Neural cell (in vitro differentiated cells): Measurements from ENCODE around the gene CCDC196. TPM values are rescaled to one million over a fixed set of nuclear protein-coding genes. Genes with fewer than 3 reads are reported as not detected.

Experiments
- H2AFZ ChIP-seq: fragments of 200-600, 300-800 bp; sonication (generic), shearing (Covaris generic); 2 replicates; pipeline ENCODE4 v1.6.0; 2014; ENCODE audit warnings: low read depth, mild to moderate bottlenecking, antibody characterized with exemption, low read length, moderate library complexity
- H3F3A ChIP-seq: fragments of 200-600 bp; shearing (Covaris generic); 2 replicates; pipeline ENCODE4 v1.6.1; 2016; ENCODE audit warnings: mild to moderate bottlenecking, moderate library complexity, mixed read lengths, antibody characterized with exemption, low read length; ENCODE audit not compliant: insufficient read depth, poor library complexity, severe bottlenecking
- H3K27ac ChIP-seq: fragments of 200-600, 300-800 bp; sonication (generic), shearing (Covaris generic); 2 replicates; pipeline ENCODE4 v1.5.1; 2014; ENCODE audit warnings: mild to moderate bottlenecking, low read length, moderate library complexity
- H3K27me3 ChIP-seq: fragments of 300-800, 200-600 bp; sonication (generic), shearing (Covaris generic); 2 replicates; pipeline ENCODE4 v1.6.0; 2014; ENCODE audit warnings: mild to moderate bottlenecking, low read depth, low read length, moderate library complexity; ENCODE audit not compliant: insufficient read depth
- H3K36me3 ChIP-seq: fragments of 300-800, 200-600 bp; sonication (generic), shearing (Covaris generic); 2 replicates; pipeline ENCODE4 v1.5.1; 2014; ENCODE audit warnings: mild to moderate bottlenecking, antibody characterized with exemption, low read length, moderate library complexity; ENCODE audit not compliant: insufficient read depth
- H3K4me2 ChIP-seq: fragments of 300-800, 200-600 bp; sonication (generic), shearing (Covaris generic); 2 replicates; pipeline ENCODE4 v1.6.0; 2014; ENCODE audit warnings: mild to moderate bottlenecking, low read length
- H3K4me3 ChIP-seq: fragments of 300-800, 200-600 bp; sonication (generic), shearing (Covaris generic); 2 replicates; pipeline ENCODE4 v1.5.1; 2014; ENCODE audit warnings: mild to moderate bottlenecking, low read length, moderate library complexity
- H3K79me2 ChIP-seq: fragments of 200-600 bp; shearing (Covaris generic); replicated peaks from 2 replicates; pipeline ENCODE4 v1.6.0; 2014; ENCODE audit warnings: mild to moderate bottlenecking, low read length, moderate library complexity; ENCODE audit not compliant: insufficient read depth
- H3K9ac ChIP-seq: fragments of 300-800, 200-600 bp; sonication (generic), shearing (Covaris generic); 2 replicates; pipeline ENCODE4 v1.6.1; 2016; ENCODE audit warnings: mild to moderate bottlenecking, low read length, mixed read lengths
- H3K9me2 ChIP-seq: fragments of 200-600 bp; shearing (Covaris generic); 2 replicates; pipeline ENCODE4 v1.6.1; 2016; ENCODE audit warnings: mild to moderate bottlenecking, low read length, mixed read lengths; ENCODE audit not compliant: insufficient read depth
- H3K9me3 ChIP-seq: fragments of 200-600, 300-800 bp; sonication (generic), shearing (Covaris generic); 2 replicates; pipeline ENCODE4 v1.6.1; 2016; ENCODE audit warnings: mild to moderate bottlenecking, mixed run types, low read length, moderate library complexity, mixed read lengths
- H4K20me1 ChIP-seq: fragments of 200-600 bp; shearing (Covaris generic); 2 replicates; pipeline ENCODE4 v1.6.1; 2016; ENCODE audit warnings: mild to moderate bottlenecking, mixed run types; ENCODE audit not compliant: insufficient read depth
- EP300 ChIP-seq: fragments of 450-650 bp; conservative IDR thresholded peaks from 2 replicates; pipeline ENCODE4 v1.6.1; 2014; ENCODE audit warnings: antibody characterized with exemption, mild to moderate bottlenecking, moderate library complexity; ENCODE audit not compliant: poor library complexity, severe bottlenecking
- EZH2 ChIP-seq: fragments of 200-600, 300-800 bp; shearing (Covaris generic), sonication (generic); IDR thresholded peaks from 2 replicates; pipeline ENCODE4 v1.6.1; 2014; ENCODE audit warnings: antibody characterized with exemption, low read length, borderline replicate concordance, mild to moderate bottlenecking; ENCODE audit not compliant: insufficient read depth, poor library complexity, severe bottlenecking
- MXI1 ChIP-seq: fragments of 450-650 bp; conservative IDR thresholded peaks from 2 replicates; pipeline ENCODE4 v1.6.1; 2014; ENCODE audit warnings: antibody characterized with exemption, mild to moderate bottlenecking; ENCODE audit not compliant: poor library complexity, severe bottlenecking
- POLR2AphosphoS5 ChIP-seq: IDR thresholded peaks from 2 replicates; pipeline ENCODE4 v1.6.1; 2012
- RAD21 ChIP-seq: fragments of 450-650 bp; conservative IDR thresholded peaks from 2 replicates; pipeline ENCODE4 v1.6.1; 2014; ENCODE audit warnings: antibody characterized with exemption, mild to moderate bottlenecking, moderate library complexity
- SMC3 ChIP-seq: fragments of 450-650 bp; conservative IDR thresholded peaks from 2 replicates; pipeline ENCODE4 v1.6.1; 2014; ENCODE audit warnings: antibody characterized with exemption, mild to moderate bottlenecking, moderate library complexity; ENCODE audit not compliant: poor library complexity
- TAF1 ChIP-seq: IDR thresholded peaks from 2 replicates; pipeline ENCODE4 v1.6.1; 2012; ENCODE audit warnings: low read depth
- polyA plus RNA-seq: library from polyadenylated mRNA; depleted of rRNA; stranded (reverse); fragments of >200 nt; gene quantifications from 2 replicates; pipeline ENCODE4 v1.2.3, GENCODE V29; 2014
- TF ChIP-seq, protein P1 (sequence below): fragments of 450-650 bp; IDR thresholded peaks from 2 replicates; pipeline ENCODE4 v1.5.1; 2014; ENCODE audit warnings: antibody characterized with exemption, mild to moderate bottlenecking, moderate library complexity; ENCODE audit not compliant: poor library complexity, severe bottlenecking
- TF ChIP-seq, protein P2 (sequence below): IDR thresholded peaks from 2 replicates; pipeline ENCODE4 v1.6.1; 2012; ENCODE audit warnings: borderline replicate concordance

CCDC196 gene
- polyA plus RNA-seq, 1 donor from 2014 or later, result not detected

DNA sequence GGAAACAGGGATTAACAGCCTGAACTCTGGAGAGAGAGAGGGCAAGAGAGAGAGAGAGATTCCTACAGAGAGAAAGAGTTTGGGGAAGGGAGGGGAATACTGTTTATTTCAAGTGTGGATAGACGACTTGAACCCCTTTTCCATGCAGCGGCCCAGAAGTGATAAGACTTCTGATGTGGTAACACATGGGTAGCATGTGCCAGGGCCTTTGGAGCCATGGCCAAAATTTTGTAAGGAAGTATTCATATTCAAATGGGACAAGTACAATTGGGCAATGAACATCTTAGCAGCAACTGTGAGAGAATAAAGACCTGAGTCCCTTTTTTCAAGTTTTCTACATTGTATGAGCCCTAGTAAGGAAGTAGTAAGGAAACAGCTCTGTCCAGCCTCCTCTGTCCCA, 42.4 kb upstream of the CCDC196 start:
- H3K9me3 ChIP-seq, result no peaks in the 10 kb centered on the region
- TF ChIP-seq EZH2, result no peak
- no peak for TF ChIP-seq TAF1
- no peak for TF ChIP-seq RAD21
- no peak for TF ChIP-seq SMC3
- no peak for TF ChIP-seq POLR2AphosphoS5
- TF ChIP-seq, protein P1, sequence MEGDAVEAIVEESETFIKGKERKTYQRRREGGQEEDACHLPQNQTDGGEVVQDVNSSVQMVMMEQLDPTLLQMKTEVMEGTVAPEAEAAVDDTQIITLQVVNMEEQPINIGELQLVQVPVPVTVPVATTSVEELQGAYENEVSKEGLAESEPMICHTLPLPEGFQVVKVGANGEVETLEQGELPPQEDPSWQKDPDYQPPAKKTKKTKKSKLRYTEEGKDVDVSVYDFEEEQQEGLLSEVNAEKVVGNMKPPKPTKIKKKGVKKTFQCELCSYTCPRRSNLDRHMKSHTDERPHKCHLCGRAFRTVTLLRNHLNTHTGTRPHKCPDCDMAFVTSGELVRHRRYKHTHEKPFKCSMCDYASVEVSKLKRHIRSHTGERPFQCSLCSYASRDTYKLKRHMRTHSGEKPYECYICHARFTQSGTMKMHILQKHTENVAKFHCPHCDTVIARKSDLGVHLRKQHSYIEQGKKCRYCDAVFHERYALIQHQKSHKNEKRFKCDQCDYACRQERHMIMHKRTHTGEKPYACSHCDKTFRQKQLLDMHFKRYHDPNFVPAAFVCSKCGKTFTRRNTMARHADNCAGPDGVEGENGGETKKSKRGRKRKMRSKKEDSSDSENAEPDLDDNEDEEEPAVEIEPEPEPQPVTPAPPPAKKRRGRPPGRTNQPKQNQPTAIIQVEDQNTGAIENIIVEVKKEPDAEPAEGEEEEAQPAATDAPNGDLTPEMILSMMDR, result no peak
- no peak for TF ChIP-seq MXI1
- no peak for TF ChIP-seq EP300
- TF ChIP-seq, protein P2, sequence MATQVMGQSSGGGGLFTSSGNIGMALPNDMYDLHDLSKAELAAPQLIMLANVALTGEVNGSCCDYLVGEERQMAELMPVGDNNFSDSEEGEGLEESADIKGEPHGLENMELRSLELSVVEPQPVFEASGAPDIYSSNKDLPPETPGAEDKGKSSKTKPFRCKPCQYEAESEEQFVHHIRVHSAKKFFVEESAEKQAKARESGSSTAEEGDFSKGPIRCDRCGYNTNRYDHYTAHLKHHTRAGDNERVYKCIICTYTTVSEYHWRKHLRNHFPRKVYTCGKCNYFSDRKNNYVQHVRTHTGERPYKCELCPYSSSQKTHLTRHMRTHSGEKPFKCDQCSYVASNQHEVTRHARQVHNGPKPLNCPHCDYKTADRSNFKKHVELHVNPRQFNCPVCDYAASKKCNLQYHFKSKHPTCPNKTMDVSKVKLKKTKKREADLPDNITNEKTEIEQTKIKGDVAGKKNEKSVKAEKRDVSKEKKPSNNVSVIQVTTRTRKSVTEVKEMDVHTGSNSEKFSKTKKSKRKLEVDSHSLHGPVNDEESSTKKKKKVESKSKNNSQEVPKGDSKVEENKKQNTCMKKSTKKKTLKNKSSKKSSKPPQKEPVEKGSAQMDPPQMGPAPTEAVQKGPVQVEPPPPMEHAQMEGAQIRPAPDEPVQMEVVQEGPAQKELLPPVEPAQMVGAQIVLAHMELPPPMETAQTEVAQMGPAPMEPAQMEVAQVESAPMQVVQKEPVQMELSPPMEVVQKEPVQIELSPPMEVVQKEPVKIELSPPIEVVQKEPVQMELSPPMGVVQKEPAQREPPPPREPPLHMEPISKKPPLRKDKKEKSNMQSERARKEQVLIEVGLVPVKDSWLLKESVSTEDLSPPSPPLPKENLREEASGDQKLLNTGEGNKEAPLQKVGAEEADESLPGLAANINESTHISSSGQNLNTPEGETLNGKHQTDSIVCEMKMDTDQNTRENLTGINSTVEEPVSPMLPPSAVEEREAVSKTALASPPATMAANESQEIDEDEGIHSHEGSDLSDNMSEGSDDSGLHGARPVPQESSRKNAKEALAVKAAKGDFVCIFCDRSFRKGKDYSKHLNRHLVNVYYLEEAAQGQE, result no peak
- no peaks in the 10 kb centered on the region for H3K79me2 ChIP-seq
- H3K9ac ChIP-seq, result no peak overlapping the region
- no peaks in the 10 kb centered on the region for H3K27me3 ChIP-seq
- no peaks in the 10 kb centered on the region for H3K9me2 ChIP-seq
- no peak overlapping the region for H3K4me2 ChIP-seq
- no peaks in the 10 kb centered on the region for H3F3A ChIP-seq
- no peak overlapping the region for H2AFZ ChIP-seq
- no peak overlapping the region for H3K27ac ChIP-seq
- no peaks in the 10 kb centered on the region for H4K20me1 ChIP-seq
- no peak overlapping the region for H3K4me3 ChIP-seq
- no peaks in the 10 kb centered on the region for H3K36me3 ChIP-seq

DNA sequence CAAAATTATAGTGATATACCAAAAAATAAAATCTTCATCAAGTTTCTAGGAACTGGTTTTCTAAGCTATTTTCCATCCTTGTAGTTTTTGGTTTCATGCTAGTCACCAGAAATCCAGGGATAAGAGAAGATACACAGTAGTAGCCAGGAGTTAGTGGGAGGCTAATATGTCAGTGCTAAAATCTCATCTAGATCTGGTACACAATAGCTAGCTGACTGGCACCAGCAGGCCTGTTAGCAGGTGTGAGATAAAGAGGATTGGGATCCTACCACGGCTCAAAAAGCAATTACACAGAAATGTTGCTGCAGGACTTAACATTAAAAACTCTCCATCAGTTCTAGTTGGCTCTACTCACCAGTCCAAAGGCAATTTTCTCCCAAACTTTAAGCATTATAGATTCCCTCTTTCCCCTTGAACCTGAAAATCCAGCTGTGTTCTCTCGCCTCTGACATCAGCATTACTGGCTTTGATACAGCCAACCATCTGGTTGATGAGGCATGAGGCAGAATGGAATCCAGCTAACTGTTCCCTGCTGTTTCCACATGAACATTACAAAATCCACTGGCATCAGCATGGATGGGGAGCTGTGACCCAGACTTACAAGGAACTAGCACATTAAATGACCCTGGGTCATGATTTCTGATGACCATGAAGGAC, 41.8 kb upstream of the CCDC196 start:
- H3K27ac ChIP-seq, result no peak overlapping the region
- no peaks in the 10 kb centered on the region for H3K36me3 ChIP-seq
- no peak for TF ChIP-seq POLR2AphosphoS5

DNA sequence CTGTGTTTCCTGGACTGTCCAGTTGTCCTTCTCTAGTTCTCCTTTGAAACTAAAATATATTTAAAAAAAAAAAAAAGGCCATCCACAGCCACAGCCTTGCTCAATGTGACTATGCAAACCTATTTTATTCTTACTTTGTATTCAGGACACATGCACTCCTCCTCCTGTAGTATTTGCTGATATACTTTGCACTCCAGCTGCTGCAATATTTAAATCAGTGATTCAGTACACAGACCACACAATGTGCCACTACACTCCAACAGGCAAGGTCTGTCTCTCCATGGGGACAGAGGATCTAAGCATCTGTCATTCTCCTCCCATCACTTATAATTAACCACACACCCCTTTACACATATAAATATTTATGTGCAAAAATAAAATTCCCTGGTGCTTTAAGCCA, 40.2 kb upstream of the CCDC196 start:
- Histone ChIP-seq H3K9me3 (no peaks in the 10 kb centered on the region), H3K27ac (no peak overlapping the region), H3K27me3 (no peaks in the 10 kb centered on the region), H3F3A (no peaks in the 10 kb centered on the region), H2AFZ (no peak overlapping the region), H3K4me2 (no peak overlapping the region), H3K79me2 (no peaks in the 10 kb centered on the region), H3K9me2 (no peaks in the 10 kb centered on the region), H3K4me3 (no peak overlapping the region), H4K20me1 (no peaks in the 10 kb centered on the region), H3K36me3 (no peaks in the 10 kb centered on the region), H3K9ac (no peak overlapping the region)
- no peak for TF ChIP-seq EZH2
- TF ChIP-seq, protein P1, result no peak
- TF ChIP-seq, protein P2, result no peak
- TF ChIP-seq EP300, result no peak
- TF ChIP-seq SMC3, result no peak
- no peak for TF ChIP-seq POLR2AphosphoS5
- no peak for TF ChIP-seq RAD21
- no peak for TF ChIP-seq TAF1
- TF ChIP-seq MXI1, result no peak

More for the DNA sequence above, 41.8 kb upstream of the CCDC196 start:
- no peak overlapping the region for H3K4me2 ChIP-seq
- no peaks in the 10 kb centered on the region for H3F3A ChIP-seq
- no peak overlapping the region for H3K4me3 ChIP-seq
- H3K9me3 ChIP-seq, result no peaks in the 10 kb centered on the region
- H2AFZ ChIP-seq, result no peak overlapping the region
- no peaks in the 10 kb centered on the region for H4K20me1 ChIP-seq
- H3K27me3 ChIP-seq, result no peaks in the 10 kb centered on the region
- no peak overlapping the region for H3K9ac ChIP-seq
- H3K79me2 ChIP-seq, result no peaks in the 10 kb centered on the region
- H3K9me2 ChIP-seq, result no peaks in the 10 kb centered on the region
